IMR-90 (cell line): ENCODE data around the gene TCF7L2. TPM values are rescaled to one million over a fixed set of nuclear protein-coding genes. Genes with fewer than 3 reads are reported as not detected.
A peak's percentile ranks its signal among the peaks of the same experiment; 100 is the strongest.

ENCODE experiments used
- ATAC-seq: fragments of 200-7000 bp; cut with Tn5 transposase; 2 replicates; pipeline ENCODE4 v1.9.1; 2020; ENCODE audit warnings: low read depth, mild to moderate bottlenecking, moderate library complexity
- BruUV-seq: library from RNA; stranded (reverse); fragments of 400-500 nt; replicated peaks from 2 replicates; lab custom pipeline; 2021; lab: Mats Ljungman, UMichigan
- CTCF ChIA-PET: fragments of 300-600 bp; formaldehyde crosslinking; extraction: SDS; loops from one replicate; lab custom pipeline; 2021; ENCODE audit warnings: antibody characterized with exemption; lab: Yijun Ruan, JAX
- POLR2A ChIA-PET: fragments of 300-600 bp; sonication (Branson Sonifier 250); formaldehyde crosslinking; loops from one replicate; lab custom pipeline; 2022; ENCODE audit warnings: antibody characterized with exemption; ENCODE audit not compliant: unreplicated experiment; lab: Charles Lee
- DNase-seq: peaks from one replicate; pipeline ENCODE4 v3.0.0; 2013
- H2AFZ ChIP-seq: replicated peaks from 2 replicates; pipeline ENCODE3; 2013; ENCODE audit warnings: low read length, mild to moderate bottlenecking; ENCODE audit not compliant: poor library complexity
- H2AK5ac ChIP-seq: 2 replicates; pipeline ENCODE4 v1.6.1; 2013; ENCODE audit warnings: low read depth, low read length, inconsistent platforms
- H2AK9ac ChIP-seq: replicated peaks from 2 replicates; pipeline ENCODE3; 2013; ENCODE audit warnings: mild to moderate bottlenecking, low read depth, low read length, moderate library complexity; ENCODE audit not compliant: poor library complexity
- H2BK120ac ChIP-seq: 2 replicates; pipeline ENCODE4 v1.6.1; 2013; ENCODE audit warnings: low read depth, low read length, inconsistent platforms
- H2BK15ac ChIP-seq: 3 replicates; pipeline ENCODE4 v1.6.1; 2013; ENCODE audit warnings: low read depth, low read length, inconsistent platforms
- H2BK20ac ChIP-seq: 2 replicates; pipeline ENCODE4 v1.6.1; 2013; ENCODE audit warnings: low read depth, mild to moderate bottlenecking, inconsistent platforms, low read length, moderate library complexity
- H2BK5ac ChIP-seq: 2 replicates; pipeline ENCODE4 v1.6.1; 2013; ENCODE audit warnings: mild to moderate bottlenecking, low read depth, low read length, inconsistent platforms; ENCODE audit not compliant: poor library complexity, severe bottlenecking
- H3K14ac ChIP-seq: replicated peaks from 2 replicates; pipeline ENCODE4 v1.6.1; 2013; ENCODE audit warnings: low read depth, low read length, inconsistent platforms
- H3K18ac ChIP-seq: 2 replicates; pipeline ENCODE4 v1.6.1; 2013; ENCODE audit warnings: low read depth, low read length, control low read depth
- H3K23ac ChIP-seq: 2 replicates; pipeline ENCODE4 v1.6.1; 2013; ENCODE audit warnings: low read depth, low read length, inconsistent platforms
- H3K27ac ChIP-seq: 2 replicates; pipeline ENCODE4 v1.5.1; 2013; ENCODE audit warnings: mild to moderate bottlenecking, control low read depth, low read length; ENCODE audit not compliant: insufficient read depth
- H3K27me3 ChIP-seq: 2 replicates; pipeline ENCODE4 v1.6.1; 2013; ENCODE audit warnings: low read length; ENCODE audit not compliant: control insufficient read depth, insufficient read depth
- H3K36me3 ChIP-seq: 2 replicates; pipeline ENCODE4 v1.6.1; 2013; ENCODE audit warnings: low read length, mixed read lengths; ENCODE audit not compliant: control insufficient read depth, insufficient read depth
- H3K4ac ChIP-seq: 2 replicates; pipeline ENCODE4 v1.6.1; 2013; ENCODE audit warnings: low read depth, low read length, inconsistent platforms
- H3K4me1 ChIP-seq: 2 replicates; pipeline ENCODE4 v1.6.1; 2013; ENCODE audit warnings: low read length, mixed read lengths; ENCODE audit not compliant: control insufficient read depth, insufficient read depth
- H3K4me2 ChIP-seq: 2 replicates; pipeline ENCODE4 v1.6.1; 2013; ENCODE audit warnings: low read depth, mild to moderate bottlenecking, control low read depth, low read length, moderate library complexity
- H3K4me3 ChIP-seq: 2 replicates; pipeline ENCODE4 v1.5.1; 2013; ENCODE audit warnings: low read depth, mild to moderate bottlenecking, control low read depth, low read length, moderate library complexity; ENCODE audit not compliant: insufficient read depth
- H3K56ac ChIP-seq: 2 replicates; pipeline ENCODE4 v1.6.1; 2013; ENCODE audit warnings: low read length, inconsistent platforms; ENCODE audit not compliant: insufficient read depth; ENCODE audit errors: extremely low read depth
- H3K79me1 ChIP-seq, 2 experiments: 2 replicates each; pipeline ENCODE4 v1.6.1; 2013; ENCODE audit warnings: low read length in 2 of 2, inconsistent platforms in 1 of 2, low read depth in 1 of 2
- H3K9ac ChIP-seq: 2 replicates; pipeline ENCODE4 v1.6.1; 2013; ENCODE audit warnings: low read depth, low read length, control low read depth
- H3K9me1 ChIP-seq: 2 replicates; pipeline ENCODE4 v1.6.1; 2013; ENCODE audit warnings: low read length, inconsistent platforms; ENCODE audit not compliant: insufficient read depth
- H3K9me3 ChIP-seq: 2 replicates; pipeline ENCODE4 v1.6.1; 2013; ENCODE audit warnings: low read length; ENCODE audit not compliant: control insufficient read depth, insufficient read depth
- H4K20me1 ChIP-seq: 2 replicates; pipeline ENCODE4 v1.6.1; 2013; ENCODE audit warnings: low read length, inconsistent platforms; ENCODE audit not compliant: insufficient read depth
- H4K5ac ChIP-seq: 2 replicates; pipeline ENCODE4 v1.6.1; 2013; ENCODE audit warnings: mild to moderate bottlenecking, low read depth, low read length, control low read depth
- H4K8ac ChIP-seq, 2 experiments: 2 replicates each; pipeline ENCODE4 v1.6.1; 2013; ENCODE audit warnings: low read depth in 2 of 2, low read length in 2 of 2, control low read depth in 1 of 2, inconsistent platforms in 1 of 2
- H4K91ac ChIP-seq: 2 replicates; pipeline ENCODE4 v1.6.1; 2013; ENCODE audit warnings: low read depth, low read length, inconsistent platforms; ENCODE audit not compliant: insufficient read depth
- BHLHE40 ChIP-seq: fragments of 150-350 bp; IDR thresholded peaks from 2 replicates; pipeline ENCODE4 v1.6.1; 2016; ENCODE audit warnings: mild to moderate bottlenecking, low read depth, low read length
- CEBPB ChIP-seq: IDR thresholded peaks from 2 replicates; pipeline ENCODE4 v1.6.1; 2012; ENCODE audit warnings: low read depth, low read length, improper control_type of control experiment
- FOS ChIP-seq: fragments of 150-350 bp; IDR thresholded peaks from 2 replicates; pipeline ENCODE4 v1.6.1; 2016; ENCODE audit warnings: low read depth, low read length
- MAFK ChIP-seq: IDR thresholded peaks from 2 replicates; pipeline ENCODE4 v1.6.1; 2012; ENCODE audit warnings: low read depth, low read length, improper control_type of control experiment
- MXI1 ChIP-seq: IDR thresholded peaks from 2 replicates; pipeline ENCODE4 v1.6.1; 2012; ENCODE audit warnings: low read depth, mild to moderate bottlenecking, low read length, moderate library complexity, borderline replicate concordance
- NFE2L2 ChIP-seq: fragments of 150-350 bp; IDR thresholded peaks from 2 replicates; pipeline ENCODE4 v1.6.1; 2016; ENCODE audit warnings: low read depth, mild to moderate bottlenecking, low read length
- POLR2A ChIP-seq: IDR thresholded peaks from 2 replicates; pipeline ENCODE4 v1.6.1; 2012; ENCODE audit warnings: mild to moderate bottlenecking, low read depth, low read length
- RCOR1 ChIP-seq: IDR thresholded peaks from 2 replicates; pipeline ENCODE4 v1.6.1; 2012; ENCODE audit warnings: mild to moderate bottlenecking, low read length, improper control_type of control experiment; ENCODE audit not compliant: insufficient replicate concordance
- RFX5 ChIP-seq: IDR thresholded peaks from 2 replicates; pipeline ENCODE4 v1.8.0; 2012; ENCODE audit warnings: low read depth, mild to moderate bottlenecking, low read length, moderate library complexity
- WGBS, 2 experiments: methylation state at CpG; one replicate each; pipeline versions ENCODE4 v1.1.5 to v1.1.7; 2013; ENCODE audit warnings: missing lambda C conversion rate in 2 of 2; ENCODE audit not compliant: insufficient read length in 1 of 2; ENCODE audit errors: extremely low coverage in 2 of 2; 5-methylcytosine and 5-hydroxymethylcytosine counted together
- dilution Hi-C: fragments of 300-500 bp; cut with HindIII; formaldehyde crosslinking; loops from one replicate; pipeline ENCODE4 v1.14.3; 2018; ENCODE audit warnings: low sequenced_read_pairs; ENCODE audit not compliant: unreplicated experiment
- in situ Hi-C: fragments of 300-500 bp; cut with MboI; formaldehyde crosslinking; loops from 3 replicates; pipeline ENCODE4 v1.14.3; 2019; ENCODE audit warnings: low sequenced_read_pairs, inconsistent platforms, mixed read lengths
- intact Hi-C: fragments of 100-400 bp; cut with micrococcal nuclease; formaldehyde crosslinking; loops from 2 replicates; pipeline ENCODE4 v1.10.0; 2022
- polyA plus RNA-seq, 3 experiments: library from polyadenylated mRNA; depleted of rRNA; stranded (reverse); fragments of >200 nt; gene quantifications; 2 replicates each; pipeline ENCODE4 v1.2.3, GENCODE V29; 2012; ENCODE audit warnings: low replicate concordance in 1 of 3
- total RNA-seq: library from RNA; depleted of rRNA; stranded (reverse); fragments of >200 nt; gene quantifications from 2 replicates; pipeline ENCODE4 v1.2.3, GENCODE V29; 2012

TCF7L2 gene
- total and polyA plus RNA-seq, 2 of the 4 experiments (the other 2 are of a cell fraction): 1.3 to 12.2 TPM

- no peaks in the 10 kb centered on the region for H3K36me3 ChIP-seq
Measured at GRCh38 chr10:112955582-112956421, 5.8 kb downstream of the TCF7L2 start.

More at GRCh38 chr10:112955582-112956421, 5.8 kb downstream of the TCF7L2 start:
- Histone ChIP-seq H3K79me1 (peaks cover 21 to 51% of the 10 kb centered on the region in 2 experiments), H2AFZ (no peak overlapping the region), H3K4me2 (peak overlapping the region; percentile 84), H3K9me1 (peaks cover 9% of the 10 kb centered on the region), H3K18ac (peak overlapping the region; percentile 85; the same call in 1 of the 2 replicates), H3K27ac (peak overlapping the region; percentile 68), H2BK15ac (peak overlapping the region; percentile 16; the same call in 1 of the 3 replicates), H2AK5ac (no peak overlapping the region), H3K27me3 (no peaks in the 10 kb centered on the region), H2BK20ac (peak overlapping the region; percentile 15; the same call in 1 of the 2 replicates), H4K8ac (peak overlapping the region in 1 of 2 experiments; percentile 67; a peak in 2 of 4 replicates), H3K4me1 (peaks cover 25% of the 10 kb centered on the region), H3K9ac (peak overlapping the region; percentile 46), H4K20me1 (peaks cover 18% of the 10 kb centered on the region; the same call in 1 of the 2 replicates), H4K5ac (no peak overlapping the region), H3K14ac (peak overlapping the region; percentile 15), H3K4me3 (peak overlapping the region; percentile 33), H3K23ac (peak overlapping the region; percentile 86), H2AK9ac (no peak overlapping the region), H2BK120ac (peak overlapping the region; percentile 31), H3K4ac (peak overlapping the region; percentile 72), H3K56ac (peak overlapping the region; percentile 63), H3K9me3 (no peaks in the 10 kb centered on the region), H2BK5ac (peak overlapping the region; percentile 74), H4K91ac (peak overlapping the region; percentile 26)
- ChIA-PET CTCF (interaction anchor here (0.8 kb wide), 1 partner anchor 144 kb away, joined by 3 read pairs; no protein-coding TSS in a partner anchor), POLR2A (interaction anchor here (0.6 kb wide), 1 partner anchor 31 kb away, joined by 6 read pairs; no protein-coding TSS in a partner anchor)
- DNase-seq: peak; percentile 88
- TF ChIP-seq BHLHE40 (peak; percentile 88), MAFK (no peak), FOS (0 out of 2 replicates have a peak, but pooled peaks have one; percentile 23), RCOR1 (peak; percentile 45), NFE2L2 (no peak), RFX5 (no peak), CEBPB (peak; percentile 88), POLR2A (no peak), MXI1 (no peak; the same call in 1 of the 2 replicates)
- 0 out of 2 replicates have a peak, but pooled peaks have one; percentile 2 for ATAC-seq
- BruUV-seq: no TSS peak
- WGBS, 2 experiments: 0% methylated on average over 4 of the region's 12 CpGs; no CpG with 5 or more reads in 1 of the 2 experiments
- dilution Hi-C loops: no loop called here
- in situ Hi-C loops: no loop called here
- intact Hi-C loops: loop anchor here (1.0 to 10.0 kb wide), 3 partner anchors 349 to 427 kb away; no protein-coding TSS in a partner anchor
